ENCODE measurements around the gene ZSWIM9. TPM values are rescaled to one million over a fixed set of nuclear protein-coding genes. Genes with fewer than 3 reads are reported as not detected.

ZSWIM9 gene
- total RNA-seq, 1 donor from 2014 or later = 8.8 TPM

DNA sequence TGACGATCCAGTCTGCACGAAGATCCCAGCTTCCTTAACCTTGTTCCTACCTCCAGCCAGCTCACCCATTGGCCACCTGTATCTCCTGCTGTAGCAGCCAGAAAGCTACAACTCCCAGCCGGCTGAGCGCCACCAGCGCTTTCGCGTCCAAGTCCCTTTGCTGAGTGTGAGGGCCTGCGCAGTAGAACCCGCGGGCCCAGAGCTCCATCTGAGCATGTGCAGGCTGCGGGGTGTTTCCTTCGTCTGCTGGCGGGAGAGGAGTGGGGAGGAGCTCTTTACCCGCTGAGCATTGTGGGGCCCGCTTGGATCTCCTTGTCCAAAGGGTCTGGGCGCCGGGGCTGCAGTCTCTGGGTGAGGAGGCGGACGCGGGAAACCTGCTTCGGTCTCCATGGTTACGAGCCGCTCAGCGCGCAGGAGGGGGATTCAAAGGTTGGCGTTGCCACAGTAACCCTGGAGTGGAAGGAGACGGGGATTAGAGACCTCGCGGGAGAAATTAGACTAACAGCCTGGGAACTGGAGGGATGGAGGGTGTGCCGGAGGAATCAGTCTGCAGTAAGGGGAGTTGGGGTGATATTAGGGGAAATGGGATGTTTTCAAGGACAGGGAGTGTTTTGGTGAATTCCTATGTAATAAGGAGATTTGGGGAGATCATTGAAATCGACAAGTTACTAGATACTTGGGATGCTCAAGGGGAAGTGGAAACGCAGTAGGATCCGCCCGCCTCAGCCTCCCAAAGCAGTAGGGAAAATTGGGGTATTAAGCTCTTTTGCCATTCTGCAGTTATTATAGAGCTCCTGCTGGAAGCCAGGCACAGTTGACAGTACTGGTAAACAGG, 33.5 kb downstream of the ZSWIM9 start:
- Mint-ChIP-seq H3K4me1 (ENCODE audit: unreplicated experiment) (no peaks in the 10 kb centered on the region), H3K4me3 (ENCODE audit: unreplicated experiment) (no peak overlapping the region), H3K27me3 (ENCODE audit: unreplicated experiment) (peaks cover 3% of the 10 kb centered on the region), H3K36me3 (ENCODE audit: low read depth, unreplicated experiment) (peaks cover 4% of the 10 kb centered on the region), H3K9me3 (ENCODE audit: unreplicated experiment) (no peaks in the 10 kb centered on the region), H3K27ac (ENCODE audit: unreplicated experiment) (no peak overlapping the region)
- peak; percentile 94 for DNase-seq (ENCODE audit: low spot score)
- TF ChIP-seq, protein P1, sequence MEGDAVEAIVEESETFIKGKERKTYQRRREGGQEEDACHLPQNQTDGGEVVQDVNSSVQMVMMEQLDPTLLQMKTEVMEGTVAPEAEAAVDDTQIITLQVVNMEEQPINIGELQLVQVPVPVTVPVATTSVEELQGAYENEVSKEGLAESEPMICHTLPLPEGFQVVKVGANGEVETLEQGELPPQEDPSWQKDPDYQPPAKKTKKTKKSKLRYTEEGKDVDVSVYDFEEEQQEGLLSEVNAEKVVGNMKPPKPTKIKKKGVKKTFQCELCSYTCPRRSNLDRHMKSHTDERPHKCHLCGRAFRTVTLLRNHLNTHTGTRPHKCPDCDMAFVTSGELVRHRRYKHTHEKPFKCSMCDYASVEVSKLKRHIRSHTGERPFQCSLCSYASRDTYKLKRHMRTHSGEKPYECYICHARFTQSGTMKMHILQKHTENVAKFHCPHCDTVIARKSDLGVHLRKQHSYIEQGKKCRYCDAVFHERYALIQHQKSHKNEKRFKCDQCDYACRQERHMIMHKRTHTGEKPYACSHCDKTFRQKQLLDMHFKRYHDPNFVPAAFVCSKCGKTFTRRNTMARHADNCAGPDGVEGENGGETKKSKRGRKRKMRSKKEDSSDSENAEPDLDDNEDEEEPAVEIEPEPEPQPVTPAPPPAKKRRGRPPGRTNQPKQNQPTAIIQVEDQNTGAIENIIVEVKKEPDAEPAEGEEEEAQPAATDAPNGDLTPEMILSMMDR (IDR thresholded peaks at IDR 0.05; ENCODE audit: unreplicated experiment) = no peak

DNA sequence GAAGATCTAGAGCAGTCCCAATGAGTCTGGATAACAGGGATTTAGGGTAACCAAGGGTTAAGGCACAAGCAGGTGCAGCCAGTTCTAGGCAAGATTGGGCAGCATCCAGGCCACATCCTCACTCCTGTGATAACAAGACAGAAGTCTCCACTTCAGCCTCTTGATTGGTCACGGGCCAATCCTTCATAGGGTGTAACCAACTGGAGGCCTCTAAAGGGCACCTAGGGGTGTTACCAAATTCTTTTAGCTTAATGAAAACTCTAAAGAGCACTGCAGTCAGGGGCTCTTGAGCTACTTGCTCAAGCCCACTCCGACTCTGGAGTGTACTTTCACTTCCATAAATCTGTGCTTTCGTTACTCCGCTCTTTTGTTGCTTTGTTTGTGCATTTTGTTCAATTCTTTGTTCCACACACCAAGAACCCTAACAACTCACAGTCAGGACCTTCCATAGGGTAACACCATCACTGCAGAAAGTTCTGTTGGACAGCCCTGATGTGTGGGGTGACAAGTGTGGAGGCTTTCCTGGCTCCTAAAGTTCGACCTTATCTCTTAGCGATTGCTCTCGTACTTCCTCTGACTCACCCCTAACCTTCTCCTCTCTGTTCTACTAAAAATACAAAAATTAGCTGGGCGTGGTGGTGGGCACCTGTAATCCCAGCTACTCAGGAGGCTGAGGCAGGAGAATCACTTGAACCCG, 36.1 kb downstream of the ZSWIM9 start:
- H3K9me3 Mint-ChIP-seq (ENCODE audit: unreplicated experiment) = no peaks in the 10 kb centered on the region
- no peak for DNase-seq (ENCODE audit: low spot score)
- TF ChIP-seq, protein P1 (IDR thresholded peaks at IDR 0.05; ENCODE audit: unreplicated experiment) = no peak
- peaks cover 13% of the 10 kb centered on the region for H3K4me1 Mint-ChIP-seq (ENCODE audit: unreplicated experiment)
- peaks cover 5% of the 10 kb centered on the region for H3K27me3 Mint-ChIP-seq (ENCODE audit: unreplicated experiment)
- peak overlapping the region; percentile 17 for H3K4me3 Mint-ChIP-seq (ENCODE audit: unreplicated experiment)
- peaks cover 6% of the 10 kb centered on the region for H3K36me3 Mint-ChIP-seq (ENCODE audit: low read depth, unreplicated experiment)
- H3K27ac Mint-ChIP-seq (ENCODE audit: unreplicated experiment) = no peak overlapping the region

DNA sequence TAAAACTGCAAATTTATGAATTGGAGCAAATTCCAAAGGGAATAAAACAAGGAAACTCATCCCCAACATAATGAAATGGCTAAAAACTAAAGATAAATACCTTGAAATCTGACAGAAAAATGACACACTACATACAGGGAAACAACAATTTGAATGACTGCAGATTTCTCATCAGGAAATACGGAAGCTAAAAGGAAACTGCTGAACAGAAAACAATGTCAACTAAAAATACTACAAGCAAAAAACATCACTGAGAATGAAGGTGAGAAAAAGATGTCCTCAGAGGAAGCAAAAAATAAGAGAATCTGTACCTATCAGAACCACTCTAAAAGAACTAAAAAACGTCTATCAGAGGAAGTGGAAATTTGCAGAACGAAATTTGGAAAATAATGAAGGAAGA, 39.5 kb downstream of the ZSWIM9 start:
- DNase-seq (ENCODE audit: low spot score) = no peak
- H3K36me3 Mint-ChIP-seq (ENCODE audit: low read depth, unreplicated experiment) = peaks cover 25% of the 10 kb centered on the region
- H3K4me3 Mint-ChIP-seq (ENCODE audit: unreplicated experiment) = peak overlapping the region; percentile 21
- H3K27ac Mint-ChIP-seq (ENCODE audit: unreplicated experiment) = peak overlapping the region; percentile 59
- TF ChIP-seq, protein P1 (IDR thresholded peaks at IDR 0.05; ENCODE audit: unreplicated experiment) = no peak
- peaks cover 18% of the 10 kb centered on the region for H3K4me1 Mint-ChIP-seq (ENCODE audit: unreplicated experiment)
- no peaks in the 10 kb centered on the region for H3K9me3 Mint-ChIP-seq (ENCODE audit: unreplicated experiment)
- peaks cover 6% of the 10 kb centered on the region for H3K27me3 Mint-ChIP-seq (ENCODE audit: unreplicated experiment)

DNA sequence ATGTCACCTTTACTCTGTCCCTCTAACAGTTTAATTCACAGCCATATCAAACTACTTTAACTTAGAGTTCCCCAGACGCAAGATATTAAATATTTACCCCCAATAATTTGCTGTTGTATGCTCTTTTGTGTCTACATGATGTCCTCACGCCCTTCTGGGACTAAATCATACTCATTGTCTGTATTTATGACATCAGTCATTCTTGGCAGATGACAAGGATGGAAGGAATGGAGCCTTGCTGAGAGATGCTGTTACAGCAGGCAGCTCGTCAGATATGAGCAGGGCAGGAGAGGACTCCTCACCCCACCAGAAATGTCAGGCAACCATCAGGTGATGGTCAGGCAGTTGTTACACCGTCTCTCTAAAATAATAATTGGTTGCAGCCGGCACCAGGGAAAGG, 43.5 kb downstream of the ZSWIM9 start:
- no peaks in the 10 kb centered on the region for H3K9me3 Mint-ChIP-seq (ENCODE audit: unreplicated experiment)
- H3K27ac Mint-ChIP-seq (ENCODE audit: unreplicated experiment) = peak overlapping the region; percentile 19
- H3K4me3 Mint-ChIP-seq (ENCODE audit: unreplicated experiment) = peak overlapping the region; percentile 37
- H3K27me3 Mint-ChIP-seq (ENCODE audit: unreplicated experiment) = peaks cover 5% of the 10 kb centered on the region
- peaks cover 42% of the 10 kb centered on the region for H3K36me3 Mint-ChIP-seq (ENCODE audit: low read depth, unreplicated experiment)
- H3K4me1 Mint-ChIP-seq (ENCODE audit: unreplicated experiment) = peaks cover 25% of the 10 kb centered on the region
- TF ChIP-seq, protein P1 (IDR thresholded peaks at IDR 0.05; ENCODE audit: unreplicated experiment) = no peak
- DNase-seq (ENCODE audit: low spot score) = no peak

DNA sequence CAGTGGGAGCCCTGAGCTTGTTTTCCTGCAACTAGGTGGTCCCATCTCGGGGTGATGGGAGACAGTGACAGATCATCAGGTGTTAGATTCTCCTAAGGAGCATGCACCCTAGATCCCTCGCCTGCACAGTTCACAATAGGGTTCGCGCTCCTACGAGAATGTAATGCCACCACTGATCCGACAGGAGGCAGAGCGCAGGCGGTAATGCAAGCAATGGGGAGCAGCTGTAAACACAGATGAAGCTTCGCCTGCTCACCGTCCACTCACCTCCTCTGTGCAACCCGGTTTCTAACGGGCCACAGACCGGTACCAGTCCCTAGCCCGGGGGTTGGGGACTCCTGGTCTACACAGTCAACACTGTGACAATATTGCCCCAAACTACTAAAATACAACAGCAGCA, 46.5 kb downstream of the ZSWIM9 start:
- Mint-ChIP-seq H3K4me1 (ENCODE audit: unreplicated experiment) (peaks cover 11% of the 10 kb centered on the region), H3K27me3 (ENCODE audit: unreplicated experiment) (peaks cover 1% of the 10 kb centered on the region), H3K27ac (ENCODE audit: unreplicated experiment) (no peak overlapping the region), H3K36me3 (ENCODE audit: low read depth, unreplicated experiment) (peaks cover 47% of the 10 kb centered on the region), H3K4me3 (ENCODE audit: unreplicated experiment) (peak overlapping the region; percentile 19), H3K9me3 (ENCODE audit: unreplicated experiment) (no peaks in the 10 kb centered on the region)
- peak; percentile 56 for DNase-seq (ENCODE audit: low spot score)
- TF ChIP-seq, protein P1 (IDR thresholded peaks at IDR 0.05; ENCODE audit: unreplicated experiment) = peak; percentile 63

Data from endothelial cell (in vitro differentiated cells).